Islet precursor cell (in vitro differentiated cells): ENCODE results near the gene PLA2R1.

ENCODE experiments used
- DNase-seq: peaks from one replicate; pipeline ENCODE4 v3.0.0-alpha.2; 2018

PLA2R1 gene

GRCh38 chr2:160062292-160063005 lies at the start of gene PLA2R1:
Gene PLA2R1 (minus strand): TSS chr2:160062615. CDS start chr2:160062403, 212 bp downstream.
- peak; percentile 89 for DNase-seq

- no peak for DNase-seq
Observed at GRCh38 chr2:160110674-160111239, 48.3 kb upstream of the PLA2R1 start.

- peak; percentile 79 for DNase-seq
Observed at GRCh38 chr2:160109939-160110673, 47.7 kb upstream of the PLA2R1 start.

- DNase-seq, result no peak
Observed at GRCh38 chr2:160109243-160109642, 46.8 kb upstream of the PLA2R1 start.

- no peak for DNase-seq
Observed at GRCh38 chr2:160108646-160109045, 46.2 kb upstream of the PLA2R1 start.

GRCh38 chr2:160105366-160105765 lies 43.0 kb upstream of the PLA2R1 start:
- no peak for DNase-seq

GRCh38 chr2:160104115-160104514 lies 41.7 kb upstream of the PLA2R1 start:
- DNase-seq, result no peak

- DNase-seq, result no peak
Observed at GRCh38 chr2:160097326-160097725, 34.9 kb upstream of the PLA2R1 start.

- DNase-seq, result no peak
Observed at GRCh38 chr2:160096409-160096808, 34.0 kb upstream of the PLA2R1 start.

GRCh38 chr2:160092445-160092844 lies 30.0 kb upstream of the PLA2R1 start:
- no peak for DNase-seq

- no peak for DNase-seq
Observed at GRCh38 chr2:160091381-160091780, 29.0 kb upstream of the PLA2R1 start.

- no peak for DNase-seq
Observed at GRCh38 chr2:160087854-160088745, 25.7 kb upstream of the PLA2R1 start.

GRCh38 chr2:160085662-160086061 lies 23.2 kb upstream of the PLA2R1 start:
- no peak for DNase-seq

- no peak for DNase-seq
Observed at GRCh38 chr2:160077912-160078810, 15.7 kb upstream of the PLA2R1 start.

- no peak for DNase-seq
Observed at GRCh38 chr2:160076914-160077313, 14.5 kb upstream of the PLA2R1 start.

- DNase-seq, result no peak
Observed at GRCh38 chr2:160076241-160076640, 13.8 kb upstream of the PLA2R1 start.

- no peak for DNase-seq
Observed at GRCh38 chr2:160075171-160075570, 12.8 kb upstream of the PLA2R1 start.

GRCh38 chr2:160073284-160073888 lies 11.0 kb upstream of the PLA2R1 start:
- DNase-seq, result no peak

GRCh38 chr2:160068906-160069305 lies 6.5 kb upstream of the PLA2R1 start:
- no peak for DNase-seq

- DNase-seq, result no peak
Observed at GRCh38 chr2:160064916-160065315, 2.5 kb upstream of the PLA2R1 start.

GRCh38 chr2:160063879-160064612 lies 1.6 kb upstream of the PLA2R1 start:
- DNase-seq, result no peak
